DMS79 (cell line): Measurements from ENCODE around the gene UNC13A.

Experiments used
- DNase-seq: peaks from one replicate; lab custom pipeline; 2025; lab: John Stamatoyannopoulos, UW

UNC13A gene

GRCh38 chr19:17687857-17688784 is at the start of gene UNC13A:
TSS of gene UNC13A (minus strand) at chr19:17688354. CDS start at chr19:17688199, 155 bp downstream.
- peak; percentile 18 for DNase-seq

DNA sequence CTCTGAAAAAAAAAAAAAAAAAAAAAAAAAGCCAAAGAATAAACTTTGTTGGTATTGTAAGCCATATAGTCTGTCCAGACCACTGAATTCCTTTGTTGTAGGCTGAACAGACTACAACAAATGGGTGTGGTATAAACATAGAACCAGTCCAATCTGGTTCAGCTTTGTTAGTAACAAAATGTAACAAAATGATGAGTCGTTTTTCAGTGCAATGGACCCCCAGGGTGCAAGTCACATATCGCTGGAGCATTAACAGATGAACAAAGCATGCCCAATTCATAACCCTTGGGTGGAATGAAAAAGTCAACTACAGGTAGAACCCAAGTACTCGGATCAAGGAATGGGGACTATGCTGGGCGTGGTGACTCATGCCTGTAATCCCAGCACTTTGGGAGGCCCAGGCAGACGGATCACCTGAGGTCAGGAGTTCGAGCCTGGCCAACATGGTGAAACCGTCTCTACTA is 49.6 kb upstream of the UNC13A start:
- DNase-seq = no peak

DNA sequence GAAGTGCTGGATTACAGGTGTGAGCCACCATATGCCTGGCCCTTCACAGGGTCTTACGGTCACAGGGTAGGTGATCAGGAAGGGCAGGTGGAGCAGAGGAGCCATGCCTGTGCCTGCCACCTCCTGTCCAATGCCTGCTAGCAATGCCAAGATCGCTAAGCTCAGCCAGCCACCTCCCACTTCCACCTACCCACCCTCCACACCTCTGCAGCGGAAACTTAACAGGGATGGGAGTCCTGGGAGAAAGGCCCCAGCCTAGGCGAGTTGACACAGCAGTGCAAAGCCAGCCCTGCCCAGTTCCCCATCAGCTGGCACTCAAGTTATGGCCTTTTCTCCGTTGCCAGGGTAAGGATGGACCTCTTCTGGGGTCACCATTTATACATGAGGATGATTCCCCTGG is 47.3 kb upstream of the UNC13A start:
- DNase-seq = no peak

GRCh38 chr19:17734146-17734545 is 46.0 kb upstream of the UNC13A start:
- DNase-seq = no peak

DNA sequence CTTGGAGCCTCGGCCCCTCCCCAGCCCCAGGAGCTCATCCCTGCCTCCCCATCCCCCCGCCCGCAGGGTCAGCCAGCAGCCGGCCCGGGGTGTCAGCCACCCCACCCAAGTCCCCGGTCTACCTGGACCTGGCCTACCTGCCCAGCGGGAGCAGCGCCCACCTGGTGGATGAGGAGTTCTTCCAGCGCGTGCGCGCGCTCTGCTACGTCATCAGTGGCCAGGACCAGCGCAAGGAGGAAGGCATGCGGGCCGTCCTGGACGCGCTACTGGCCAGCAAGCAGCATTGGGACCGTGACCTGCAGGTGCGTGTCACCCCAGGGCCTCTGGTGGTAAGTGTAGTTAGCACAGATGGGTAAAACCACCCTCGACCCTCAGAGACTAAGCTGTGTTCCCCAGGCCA is 45.0 kb upstream of the UNC13A start:
- DNase-seq = no peak

- DNase-seq = no peak
Measured at GRCh38 chr19:17727843-17728242, 39.7 kb upstream of the UNC13A start.

GRCh38 chr19:17726964-17727773 is 39.0 kb upstream of the UNC13A start:
- no peak for DNase-seq

DNA sequence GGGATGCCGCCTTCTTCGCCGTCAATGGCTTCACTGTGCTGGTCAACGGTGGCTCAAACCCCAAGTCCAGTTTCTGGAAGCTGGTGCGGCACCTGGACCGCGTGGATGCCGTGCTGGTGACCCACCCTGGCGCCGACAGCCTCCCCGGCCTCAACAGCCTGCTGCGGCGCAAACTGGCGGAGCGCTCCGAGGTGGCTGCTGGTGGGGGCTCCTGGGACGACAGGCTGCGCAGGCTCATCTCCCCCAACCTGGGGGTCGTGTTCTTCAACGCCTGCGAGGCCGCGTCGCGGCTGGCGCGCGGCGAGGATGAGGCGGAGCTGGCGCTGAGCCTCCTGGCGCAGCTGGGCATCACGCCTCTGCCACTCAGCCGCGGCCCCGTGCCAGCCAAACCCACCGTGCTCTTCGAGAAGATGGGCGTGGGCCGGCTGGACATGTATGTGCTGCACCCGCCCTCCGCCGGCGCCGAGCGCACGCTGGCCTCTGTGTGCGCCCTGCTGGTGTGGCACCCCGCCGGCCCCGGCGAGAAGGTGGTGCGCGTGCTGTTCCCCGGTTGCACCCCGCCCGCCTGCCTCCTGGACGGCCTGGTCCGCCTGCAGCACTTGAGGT is 38.1 kb upstream of the UNC13A start:
- no peak for DNase-seq

- no peak for DNase-seq
Measured at GRCh38 chr19:17725422-17726078, 37.4 kb upstream of the UNC13A start.

DNA sequence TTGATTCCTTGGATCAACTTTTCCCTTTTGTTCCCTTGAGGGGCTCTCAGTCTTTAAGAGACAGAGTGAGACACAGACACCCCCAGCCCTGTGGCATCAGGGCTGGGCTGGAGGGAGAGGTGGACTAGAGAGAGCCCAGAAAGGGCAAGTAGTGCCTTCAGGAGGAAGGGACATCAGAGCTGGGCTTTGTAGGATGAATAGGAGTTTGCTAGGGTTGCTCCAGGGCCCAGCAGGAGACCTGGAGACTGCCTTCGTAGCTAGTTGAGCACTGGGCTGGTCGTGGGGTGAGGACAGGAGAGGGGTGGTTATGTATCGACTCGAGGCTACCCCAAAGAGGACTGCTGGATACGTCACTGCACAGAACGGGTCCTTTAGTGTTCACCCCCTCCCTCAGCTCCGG is 36.5 kb upstream of the UNC13A start:
- DNase-seq = no peak

- DNase-seq = no peak
Measured at GRCh38 chr19:17722655-17723240, 34.6 kb upstream of the UNC13A start.

- DNase-seq = no peak
Measured at GRCh38 chr19:17721821-17722220, 33.7 kb upstream of the UNC13A start.

DNA sequence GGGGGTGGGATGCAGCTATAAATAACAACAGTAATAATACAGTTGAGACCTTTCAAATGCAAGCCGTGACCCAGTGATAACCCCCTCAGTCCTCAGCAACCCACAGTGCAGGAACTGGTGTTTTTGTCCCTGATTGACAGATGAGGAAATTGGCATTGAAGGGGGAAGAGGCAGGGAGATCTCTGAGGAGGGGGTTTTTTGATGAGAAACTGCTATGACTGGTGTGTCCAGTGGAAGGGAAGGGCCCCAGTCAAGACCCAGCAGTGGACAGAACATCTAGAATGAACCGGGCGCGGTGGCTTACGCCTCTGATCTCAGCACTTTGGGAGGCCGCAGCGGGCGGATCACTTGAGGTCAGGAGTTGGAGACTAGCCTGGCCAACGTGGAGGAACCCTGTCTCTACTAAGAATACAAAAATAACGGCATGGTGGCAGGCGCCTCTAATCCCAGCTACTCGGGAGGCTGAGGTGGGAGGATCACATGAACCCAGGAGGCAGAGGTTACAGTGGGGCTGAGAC is 33.0 kb upstream of the UNC13A start:
- DNase-seq = no peak

- DNase-seq = no peak
Measured at GRCh38 chr19:17720440-17720839, 32.3 kb upstream of the UNC13A start.

DNA sequence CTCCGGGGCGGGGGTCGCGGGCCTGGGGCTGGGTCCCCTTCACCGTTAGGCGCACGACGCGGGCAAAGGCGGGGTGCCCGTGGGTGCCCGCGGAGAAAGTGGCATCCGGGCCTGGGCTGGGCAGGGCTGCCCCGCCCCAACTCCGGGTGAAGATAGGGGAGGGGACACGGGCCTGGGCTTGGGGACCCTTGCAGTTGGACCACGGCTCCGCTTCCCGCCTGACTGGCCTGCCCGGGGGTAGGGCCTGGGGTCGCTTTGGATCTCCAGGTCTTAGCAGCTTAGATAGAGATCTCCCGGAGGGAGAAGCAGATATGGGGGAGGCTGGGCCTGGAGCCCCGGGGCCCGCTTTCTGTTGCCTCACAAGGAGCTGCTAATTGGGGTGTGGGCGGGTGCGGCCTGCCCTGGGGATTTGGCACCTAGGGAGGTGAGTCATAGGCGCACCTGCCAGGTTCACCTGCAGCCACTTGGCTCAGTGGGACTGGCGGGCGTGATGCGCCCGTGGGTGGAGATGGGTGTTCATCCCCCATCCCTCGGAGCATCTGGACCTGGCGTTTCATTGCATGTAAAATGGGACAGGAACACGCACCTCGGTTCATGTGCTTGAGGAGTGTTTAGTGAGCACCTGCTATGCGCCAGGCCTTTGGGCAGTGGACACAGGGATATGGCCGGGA is 31.7 kb upstream of the UNC13A start:
- DNase-seq = no peak

- peak; percentile 32 for DNase-seq
Measured at GRCh38 chr19:17718947-17719711, 31.0 kb upstream of the UNC13A start, which contains the start of gene MAP1S. TSS of gene MAP1S (plus strand) at chr19:17719480. CDS start at chr19:17719503, 23 bp downstream.

- no peak for DNase-seq
Measured at GRCh38 chr19:17718550-17718946, 30.4 kb upstream of the UNC13A start.

GRCh38 chr19:17716309-17716929 is 28.3 kb upstream of the UNC13A start:
- DNase-seq = no peak

DNA sequence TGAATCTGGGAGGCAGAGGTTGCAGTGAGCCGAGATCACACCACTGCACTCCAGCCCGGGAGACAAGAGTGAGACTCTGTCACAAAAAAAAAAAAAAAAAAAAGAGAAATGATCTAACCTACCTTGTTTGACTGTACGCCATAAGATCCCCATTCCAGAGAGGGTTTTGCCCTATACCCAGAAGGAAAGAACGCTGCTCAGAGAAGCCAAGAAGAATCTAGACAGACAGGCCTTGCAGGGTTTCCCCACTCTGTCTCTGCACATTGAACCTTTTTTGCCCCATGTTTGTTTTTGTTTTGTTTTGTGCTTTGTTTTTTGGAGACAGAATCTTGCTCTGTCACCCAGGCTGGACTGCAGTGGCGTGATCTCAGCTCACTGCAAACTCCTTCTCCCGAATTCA is 23.7 kb upstream of the UNC13A start:
- DNase-seq = no peak
